Endodermal cell (in vitro differentiated cells): ENCODE results near the gene SH3BP2. TPM values are rescaled to one million over a fixed set of nuclear protein-coding genes. Genes with fewer than 3 reads are reported as not detected.

Experiments
- DNase-seq: peaks from one replicate; pipeline ENCODE4 v3.0.0-alpha.2; 2017
- H3K27ac ChIP-seq: 2 replicates; pipeline ENCODE4 v1.5.1; 2013; ENCODE audit warnings: mild to moderate bottlenecking, low read depth, low read length, moderate library complexity
- H3K27me3 ChIP-seq: 2 replicates; pipeline ENCODE4 v1.6.1; 2013; ENCODE audit warnings: mild to moderate bottlenecking, low read length, moderate library complexity; ENCODE audit not compliant: insufficient read depth, control insufficient read depth, poor library complexity, severe bottlenecking
- H3K36me3 ChIP-seq: 2 replicates; pipeline ENCODE4 v1.7.0; 2013; ENCODE audit warnings: mild to moderate bottlenecking, low read length, moderate library complexity; ENCODE audit not compliant: control insufficient read depth, insufficient read depth
- H3K4me1 ChIP-seq: one replicate; pipeline ENCODE4 v1.7.0; 2013; ENCODE audit warnings: low read length; ENCODE audit not compliant: control insufficient read depth, insufficient read depth
- H3K4me3 ChIP-seq: 2 replicates; pipeline ENCODE4 v1.5.1; 2013; ENCODE audit warnings: mild to moderate bottlenecking, low read length, moderate library complexity
- H3K9ac ChIP-seq: 2 replicates; pipeline ENCODE4 v1.6.1; 2013; ENCODE audit warnings: mild to moderate bottlenecking, low read length, moderate library complexity; ENCODE audit not compliant: poor library complexity, severe bottlenecking; ENCODE audit errors: extremely low read depth
- H3K9me3 ChIP-seq: 2 replicates; pipeline ENCODE4 v1.6.1; 2013; ENCODE audit warnings: mild to moderate bottlenecking, low read length, moderate library complexity; ENCODE audit not compliant: control insufficient read depth
- H3K27ac Mint-ChIP-seq: 2 replicates; pipeline ENCODE4 v1.8.0; 2020; ENCODE audit warnings: mixed read lengths
- H3K27me3 Mint-ChIP-seq: 2 replicates; pipeline ENCODE4 v1.8.0; 2021; ENCODE audit warnings: mild to moderate bottlenecking, mixed read lengths; ENCODE audit not compliant: insufficient read depth
- H3K36me3 Mint-ChIP-seq: 2 replicates; pipeline ENCODE4 v1.8.0; 2020; ENCODE audit warnings: low read depth, mixed read lengths
- H3K4me1 Mint-ChIP-seq: 2 replicates; pipeline ENCODE4 v1.8.0; 2020; ENCODE audit warnings: mixed read lengths
- H3K4me3 Mint-ChIP-seq: 2 replicates; pipeline ENCODE4 v1.8.0; 2020; ENCODE audit warnings: mild to moderate bottlenecking, moderate library complexity, mixed read lengths
- H3K9me3 Mint-ChIP-seq: 2 replicates; pipeline ENCODE4 v1.8.0; 2020; ENCODE audit warnings: mild to moderate bottlenecking, mixed read lengths
- WGBS, 2 experiments: methylation state at CpG; one replicate each; pipeline versions ENCODE4 v1.1.5 to v1.1.7; 2013; ENCODE audit warnings: missing lambda C conversion rate in 2 of 2, mixed read lengths in 1 of 2; ENCODE audit not compliant: insufficient coverage in 1 of 2, insufficient read length in 1 of 2; 5-methylcytosine and 5-hydroxymethylcytosine counted together
- total RNA-seq, 2 donors: library from RNA; stranded (reverse); fragmentation: NEBNext Ultra II Directional in 1 of 2; extraction: Animal tissue kit (Norgen Biotek cat#: 25700) in 1 of 2; gene quantifications; 2 replicates in 1 of 2; 3 replicates in 1 of 2; pipeline ENCODE4 v1.2.1, GENCODE V29; 2021
- TF ChIP-seq, protein P1 (sequence below): fragments of 200-600 bp; sonication (generic); conservative IDR thresholded peaks from 2 replicates; pipeline ENCODE4 v1.5.0; 2021; ENCODE audit warnings: antibody characterized with exemption, mild to moderate bottlenecking

SH3BP2 gene
- total RNA-seq, 2 donors from 2014 or later = 40.5 to 43.8 TPM

DNA sequence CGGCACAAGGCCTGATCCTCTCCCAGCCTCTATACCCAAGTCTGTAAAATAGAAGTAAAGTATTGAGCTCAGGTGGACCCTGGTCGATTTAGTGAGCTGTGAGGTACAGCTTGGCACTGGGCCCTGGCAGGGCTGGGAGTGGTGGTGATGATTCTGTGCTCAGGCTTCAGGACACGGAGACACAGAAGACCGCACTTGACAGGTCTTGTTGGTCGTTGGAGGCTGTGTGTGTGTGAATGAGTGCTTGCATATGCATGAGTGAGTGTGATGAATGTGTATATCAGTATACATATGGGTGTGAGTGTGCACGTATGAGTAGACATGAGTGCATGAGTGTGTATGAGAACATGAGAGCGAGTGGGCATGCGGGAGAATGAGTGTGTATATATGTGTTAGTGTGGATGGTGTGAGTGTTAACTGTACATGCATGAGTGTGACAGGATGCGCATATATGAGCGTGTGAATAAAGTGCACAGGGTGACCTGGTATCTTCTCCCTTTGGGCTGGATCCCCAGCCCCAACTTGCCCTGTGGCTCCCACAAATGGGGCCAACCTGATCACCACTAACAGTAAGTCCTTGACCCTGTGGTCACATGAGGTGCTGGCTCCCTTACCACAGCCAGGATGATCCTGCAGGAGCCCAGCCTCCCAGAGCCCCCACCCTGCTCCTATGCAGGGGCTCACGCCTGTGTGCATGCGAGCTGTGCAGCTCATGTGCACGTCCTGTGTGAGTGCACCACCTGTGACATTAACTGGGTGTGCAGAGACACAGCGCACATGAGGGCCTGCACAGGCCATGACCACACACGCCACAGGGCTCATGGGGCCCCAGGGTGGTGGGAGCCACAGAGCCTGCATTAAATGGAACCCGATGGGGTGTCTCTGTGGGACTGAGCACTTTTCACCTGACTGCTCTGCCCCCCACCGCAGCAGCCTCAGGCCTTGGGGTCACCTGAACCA lies 20.8 kb downstream of the SH3BP2 start:
- H3K4me3 Mint-ChIP-seq = no peak overlapping the region
- TF ChIP-seq, protein P1, sequence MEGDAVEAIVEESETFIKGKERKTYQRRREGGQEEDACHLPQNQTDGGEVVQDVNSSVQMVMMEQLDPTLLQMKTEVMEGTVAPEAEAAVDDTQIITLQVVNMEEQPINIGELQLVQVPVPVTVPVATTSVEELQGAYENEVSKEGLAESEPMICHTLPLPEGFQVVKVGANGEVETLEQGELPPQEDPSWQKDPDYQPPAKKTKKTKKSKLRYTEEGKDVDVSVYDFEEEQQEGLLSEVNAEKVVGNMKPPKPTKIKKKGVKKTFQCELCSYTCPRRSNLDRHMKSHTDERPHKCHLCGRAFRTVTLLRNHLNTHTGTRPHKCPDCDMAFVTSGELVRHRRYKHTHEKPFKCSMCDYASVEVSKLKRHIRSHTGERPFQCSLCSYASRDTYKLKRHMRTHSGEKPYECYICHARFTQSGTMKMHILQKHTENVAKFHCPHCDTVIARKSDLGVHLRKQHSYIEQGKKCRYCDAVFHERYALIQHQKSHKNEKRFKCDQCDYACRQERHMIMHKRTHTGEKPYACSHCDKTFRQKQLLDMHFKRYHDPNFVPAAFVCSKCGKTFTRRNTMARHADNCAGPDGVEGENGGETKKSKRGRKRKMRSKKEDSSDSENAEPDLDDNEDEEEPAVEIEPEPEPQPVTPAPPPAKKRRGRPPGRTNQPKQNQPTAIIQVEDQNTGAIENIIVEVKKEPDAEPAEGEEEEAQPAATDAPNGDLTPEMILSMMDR = no peak

DNA sequence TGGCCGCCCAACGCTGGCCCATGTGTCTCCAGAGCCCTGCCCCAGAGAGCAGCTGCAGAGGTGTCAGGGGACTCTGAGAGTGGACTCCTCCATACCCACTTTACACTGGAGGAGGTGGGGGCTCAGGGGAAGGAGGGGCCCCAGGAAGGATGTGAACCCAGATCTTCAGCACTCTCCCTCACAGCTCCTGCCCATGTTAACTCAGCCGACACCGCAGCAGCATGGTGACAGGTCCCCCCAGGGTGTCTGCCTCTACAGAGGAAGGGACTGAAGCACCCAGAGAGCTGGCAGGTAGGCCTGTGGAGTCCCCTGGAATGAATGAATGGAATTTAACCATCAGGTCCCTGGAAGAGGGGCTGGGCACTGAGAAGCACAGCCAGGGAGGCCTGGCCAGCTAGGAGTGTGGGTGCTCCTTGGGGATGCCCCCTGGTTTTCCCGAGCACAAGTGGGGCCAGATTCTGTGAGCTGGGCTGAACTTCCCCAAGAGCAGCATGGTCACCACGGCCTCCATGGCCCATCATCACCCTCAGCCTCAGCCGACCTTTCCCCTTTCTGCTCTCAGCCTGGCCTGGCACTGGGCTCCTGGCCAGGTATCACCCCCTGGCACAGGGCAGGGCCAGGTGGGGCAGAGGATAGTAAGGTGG lies 21.9 kb downstream of the SH3BP2 start:
- no peak overlapping the region for H3K27ac Mint-ChIP-seq
- peaks cover 4% of the 10 kb centered on the region for H3K4me1 Mint-ChIP-seq
- Histone ChIP-seq H3K9me3 (no peaks in the 10 kb centered on the region), H3K9ac (no peak overlapping the region), H3K4me3 (no peak overlapping the region), H3K27me3 (no peaks in the 10 kb centered on the region), H3K27ac (no peak overlapping the region), H3K36me3 (peaks cover 5% of the 10 kb centered on the region), H3K4me1 (no peaks in the 10 kb centered on the region)
- H3K9me3 Mint-ChIP-seq = peaks cover 5% of the 10 kb centered on the region
- peaks cover 3% of the 10 kb centered on the region for H3K36me3 Mint-ChIP-seq
- 70 to 88% methylated on average over 2 to 7 of the region's 7 CpGs for WGBS, 2 experiments
- TF ChIP-seq, protein P1 = no peak
- no peak overlapping the region for H3K4me3 Mint-ChIP-seq
- peaks cover 7% of the 10 kb centered on the region for H3K27me3 Mint-ChIP-seq
- no peak for DNase-seq

More for the DNA sequence above, 20.8 kb downstream of the SH3BP2 start:
- Mint-ChIP-seq H3K27ac (no peak overlapping the region), H3K9me3 (peaks cover 5% of the 10 kb centered on the region), H3K4me1 (no peaks in the 10 kb centered on the region), H3K36me3 (no peaks in the 10 kb centered on the region), H3K27me3 (peaks cover 7% of the 10 kb centered on the region)
- no peak overlapping the region for H3K27ac ChIP-seq
- DNase-seq = no peak
- H3K4me3 ChIP-seq = no peak overlapping the region
- H3K9ac ChIP-seq = no peak overlapping the region
- H3K27me3 ChIP-seq = no peaks in the 10 kb centered on the region
- no peaks in the 10 kb centered on the region for H3K4me1 ChIP-seq
- H3K36me3 ChIP-seq = no peaks in the 10 kb centered on the region
- no peaks in the 10 kb centered on the region for H3K9me3 ChIP-seq
- 92 to 94% methylated on average over 13 to 17 of the region's 17 CpGs for WGBS, 2 experiments

DNA sequence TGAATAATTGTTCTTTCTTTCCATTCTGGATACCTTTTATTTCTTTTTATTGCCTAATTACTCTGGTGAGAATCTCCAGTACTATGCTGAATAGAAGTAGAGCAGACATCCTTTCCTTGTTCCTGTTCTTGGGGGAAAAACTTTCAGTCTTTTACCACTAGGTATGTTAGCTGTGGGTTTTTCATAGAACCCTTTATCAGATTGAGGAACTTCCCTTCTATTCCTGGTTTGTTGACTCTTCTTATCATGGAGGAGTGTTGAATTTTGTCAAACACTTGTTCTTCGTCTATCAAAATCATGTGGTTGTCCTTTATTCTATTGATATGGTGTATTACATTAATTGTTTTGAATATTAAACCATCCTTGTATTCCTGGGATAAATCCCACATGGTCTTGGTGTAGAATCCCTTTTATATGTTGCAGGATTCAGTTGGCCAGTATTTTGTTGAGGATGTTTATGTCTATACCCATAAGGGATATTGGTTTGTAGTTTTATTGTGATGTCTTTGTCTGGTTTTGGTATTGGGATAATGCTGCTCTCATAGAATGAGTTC lies 23.6 kb downstream of the SH3BP2 start:
- H3K9me3 Mint-ChIP-seq = peaks cover 5% of the 10 kb centered on the region
- 89% methylated on average over 1 of the region's 1 CpG; no CpG with 5 or more reads in 1 of the 2 experiments for WGBS, 2 experiments
- peak overlapping the region; percentile 59 for H3K4me3 Mint-ChIP-seq
- TF ChIP-seq, protein P1 = no peak
- Histone ChIP-seq H3K36me3 (peaks cover 16% of the 10 kb centered on the region), H3K27me3 (no peaks in the 10 kb centered on the region), H3K4me1 (no peaks in the 10 kb centered on the region), H3K9ac (no peak overlapping the region), H3K9me3 (no peaks in the 10 kb centered on the region), H3K4me3 (no peak overlapping the region), H3K27ac (no peak overlapping the region)
- H3K27me3 Mint-ChIP-seq = peaks cover 7% of the 10 kb centered on the region
- peaks cover 4% of the 10 kb centered on the region for H3K4me1 Mint-ChIP-seq
- H3K27ac Mint-ChIP-seq = no peak overlapping the region
- no peak for DNase-seq
- peaks cover 3% of the 10 kb centered on the region for H3K36me3 Mint-ChIP-seq
